NCI-H748 treated with DMSO at 0.1 percent for 48 hours (cell line): ENCODE results near the gene CHPT1.

Source experiments
- DNase-seq: peaks from one replicate; lab custom pipeline; 2025; lab: John Stamatoyannopoulos, UW

The CHPT1 gene

DNA sequence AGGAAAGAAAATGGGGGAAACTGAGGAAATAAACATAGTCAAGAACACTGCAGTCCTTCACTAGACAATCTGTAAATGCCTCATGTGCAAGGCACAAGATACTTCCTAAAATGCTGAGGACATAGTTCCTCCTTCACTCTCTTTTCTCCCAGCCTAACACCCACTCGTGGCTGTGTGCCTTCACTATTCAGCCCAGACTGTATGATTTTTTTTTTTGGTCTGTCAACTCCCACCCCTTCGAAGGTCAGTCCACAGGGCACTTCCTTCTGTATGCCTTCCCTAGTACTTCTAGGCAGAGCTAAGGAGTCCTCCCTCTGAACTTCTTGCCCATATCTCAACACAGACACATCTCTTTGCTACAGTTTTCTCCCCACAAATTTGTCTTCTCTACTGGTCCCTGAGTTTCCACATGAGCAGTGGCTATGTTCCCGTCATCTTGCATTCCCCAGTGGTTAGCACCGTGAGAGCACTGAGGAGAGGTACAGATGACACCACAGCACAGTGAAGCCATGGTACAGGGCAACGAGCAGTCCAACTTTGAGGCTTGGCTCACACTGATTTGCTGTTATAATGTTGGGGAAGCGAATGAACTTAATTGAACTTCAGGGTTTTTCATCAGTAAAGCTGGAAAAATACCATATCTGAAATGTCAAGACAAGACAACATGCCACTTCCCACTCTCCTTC, 65.9 kb downstream of the CHPT1 start:
- no peak for DNase-seq

- DNase-seq: no peak
These were observed 66.8 kb downstream of the CHPT1 start for GRCh38 chr12:101764051-101764792.

DNA sequence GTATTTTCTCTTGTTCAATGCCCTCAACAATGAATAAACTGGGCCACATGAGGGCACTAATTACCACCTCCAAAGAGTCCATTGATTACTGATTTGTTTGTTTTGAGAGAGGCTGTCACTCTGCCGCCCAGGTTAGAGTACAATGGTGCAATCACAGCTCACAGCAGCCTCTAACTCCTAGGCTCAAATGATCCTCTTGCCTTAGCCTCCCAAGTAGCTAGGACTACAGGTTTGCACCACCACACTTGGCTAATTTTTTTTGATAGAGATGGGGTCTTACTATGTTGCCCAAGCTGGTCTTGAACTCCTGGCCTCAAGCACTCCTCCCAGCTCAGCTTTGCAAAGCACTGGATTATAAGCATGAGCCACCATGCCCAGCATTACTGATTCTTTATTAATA, 70.1 kb downstream of the CHPT1 start:
- DNase-seq: no peak

GRCh38 chr12:101768781-101769180, 71.3 kb downstream of the CHPT1 start:
- DNase-seq: no peak

DNA sequence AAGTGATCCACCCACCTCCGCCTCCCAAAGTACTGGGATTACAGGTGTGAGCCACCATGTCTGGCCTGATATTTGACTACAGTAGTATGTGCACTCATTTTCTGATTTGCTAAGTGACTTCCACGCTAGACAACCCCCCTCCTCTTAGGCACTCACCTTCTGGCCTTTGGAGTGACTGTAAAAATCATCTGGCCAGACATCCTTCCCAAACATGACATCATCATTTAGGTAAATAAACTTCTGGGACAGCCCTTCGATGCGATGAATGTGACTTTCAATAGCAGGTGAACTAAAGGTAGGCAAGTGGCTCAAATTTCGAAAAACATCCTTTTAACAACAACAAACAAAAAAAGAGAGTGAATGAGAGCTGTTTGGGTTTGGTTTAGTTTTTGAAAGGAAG, 72.4 kb downstream of the CHPT1 start:
- peak; percentile 15 for DNase-seq

DNA sequence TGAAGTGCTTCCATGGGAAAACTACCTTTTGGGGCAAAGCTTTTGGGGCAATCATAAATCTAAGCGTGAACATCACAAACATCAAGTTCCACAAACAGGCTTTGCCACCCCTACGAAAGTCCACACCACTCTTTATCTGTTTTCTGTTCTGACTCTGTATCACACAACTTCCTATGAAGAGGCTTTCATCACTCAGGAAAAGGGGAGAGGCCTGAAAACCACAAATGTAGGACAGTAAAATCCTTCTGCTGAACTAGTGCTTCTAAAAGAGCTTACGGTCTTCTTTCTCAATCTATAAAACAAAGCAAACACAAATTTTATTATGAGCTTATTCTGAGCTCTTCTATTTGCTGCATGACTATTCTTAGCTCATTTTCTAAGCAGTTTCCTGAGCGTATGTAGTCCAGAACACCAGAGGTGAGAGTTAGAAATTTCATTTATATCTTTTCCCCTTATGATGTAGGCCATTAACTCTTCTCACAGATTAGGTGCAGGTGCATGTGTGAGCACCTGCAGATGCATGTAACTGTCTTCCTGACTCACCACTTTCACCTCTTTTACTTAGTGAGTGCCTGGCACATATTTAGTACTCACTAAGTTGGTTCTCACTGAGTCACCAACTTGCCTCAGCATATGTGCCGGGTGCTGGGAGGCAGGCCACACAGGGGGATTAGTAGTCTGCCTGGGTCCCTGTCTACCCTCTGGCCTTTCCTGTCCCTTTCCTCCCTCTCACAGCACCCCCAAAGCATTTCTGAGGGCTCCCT, 74.8 kb downstream of the CHPT1 start:
- DNase-seq: no peak

- peak; percentile 63 for DNase-seq
These were observed 76.3 kb downstream of the CHPT1 start for GRCh38 chr12:101773650-101774162.

DNA sequence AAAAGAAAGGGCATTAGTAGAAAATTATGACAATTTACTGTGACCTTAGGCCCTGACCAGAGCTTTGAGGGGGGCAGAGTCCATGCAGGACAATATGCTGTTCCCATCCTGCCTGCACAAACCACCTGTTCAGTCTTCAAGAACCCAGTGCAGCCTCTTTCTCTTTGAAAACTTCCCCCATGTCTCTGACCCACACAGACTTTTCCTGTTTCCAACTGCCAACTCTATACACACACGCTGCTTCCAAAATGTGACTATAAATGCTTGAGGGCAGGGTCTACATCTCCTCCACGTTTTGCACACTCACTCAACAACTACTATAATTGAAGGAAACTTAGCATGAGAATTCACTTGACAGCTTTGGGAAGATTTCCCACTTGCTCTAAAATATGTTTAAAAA, 78.4 kb downstream of the CHPT1 start:
- DNase-seq: no peak

DNA sequence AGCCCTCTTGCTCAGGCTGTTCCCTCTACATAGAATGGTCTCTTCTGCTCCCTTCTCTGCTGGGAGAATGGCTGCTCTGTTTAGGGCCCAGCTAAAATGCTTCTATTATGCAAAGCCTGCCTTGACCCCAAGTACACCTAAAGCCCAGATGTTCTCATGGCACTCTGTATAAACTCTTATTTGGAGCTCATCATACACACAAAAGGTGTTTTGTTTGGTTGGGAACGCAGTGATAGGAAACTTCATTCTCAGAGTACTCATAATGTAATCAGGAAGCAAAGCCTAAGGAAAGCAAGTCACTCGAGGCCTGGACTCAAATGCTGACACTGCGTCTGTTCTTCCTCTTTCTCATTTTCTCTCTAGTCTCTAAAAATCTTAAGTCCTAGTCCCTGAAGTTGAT, 80.0 kb downstream of the CHPT1 start:
- no peak for DNase-seq

GRCh38 chr12:101777978-101778377, 80.5 kb downstream of the CHPT1 start:
- DNase-seq: no peak
